ENCODE measurements around the gene CHST11. TPM values are rescaled to one million over a fixed set of nuclear protein-coding genes. Genes with fewer than 3 reads are reported as not detected.

Gene CHST11
- total RNA-seq, 1 experiment from 2014 or later = 1.1 TPM

- Histone ChIP-seq H3K27me3 (replicated peaks; ENCODE audit: insufficient read depth, low read depth, low read length, poor library complexity) (no peaks in the 10 kb centered on the region), H3K4me3 (ENCODE audit: low read depth, low read length, poor library complexity, severe bottlenecking) (no peak overlapping the region), H3K36me3 (ENCODE audit: insufficient read depth, low read length, poor library complexity, severe bottlenecking) (no peaks in the 10 kb centered on the region), H3K9me3 (ENCODE audit: low read depth, low read length, poor library complexity, severe bottlenecking) (no peaks in the 10 kb centered on the region), H3K4me1 (ENCODE audit: insufficient read depth, low read length, poor library complexity, severe bottlenecking) (peaks cover 6% of the 10 kb centered on the region), H3K27ac (ENCODE audit: low read depth, low read length, poor library complexity, severe bottlenecking) (no peak overlapping the region)
- TF ChIP-seq CTCF (conservative IDR thresholded peaks at IDR 0.05; ENCODE audit: low read depth, low read length) (no peak), EZH2 (IDR thresholded peaks at IDR 0.05; ENCODE audit: borderline replicate concordance, low read depth, low read length, poor library complexity, severe bottlenecking) (no peak)
- CTCF ChIA-PET = no interaction called here
- no peak for DNase-seq (ENCODE audit: low spot score)
- BruUV-seq (replicated peaks) = no TSS peak
- intact Hi-C loops (cut with micrococcal nuclease; ENCODE audit: unreplicated experiment) = no loop called here
- POLR2A ChIA-PET (ENCODE audit: low non-redundant PET) = no interaction called here
Observed at GRCh38 chr12:104602406-104602805, 145.7 kb downstream of the CHST11 start.

- TF ChIP-seq EZH2 (IDR thresholded peaks at IDR 0.05; ENCODE audit: borderline replicate concordance, low read depth, low read length, poor library complexity, severe bottlenecking) = no peak
- TF ChIP-seq CTCF (conservative IDR thresholded peaks at IDR 0.05; ENCODE audit: low read depth, low read length) = no peak
- Histone ChIP-seq H3K36me3 (ENCODE audit: insufficient read depth, low read length, poor library complexity, severe bottlenecking) (no peaks in the 10 kb centered on the region), H3K9me3 (ENCODE audit: low read depth, low read length, poor library complexity, severe bottlenecking) (no peaks in the 10 kb centered on the region), H3K4me1 (ENCODE audit: insufficient read depth, low read length, poor library complexity, severe bottlenecking) (peaks cover 6% of the 10 kb centered on the region), H3K4me3 (ENCODE audit: low read depth, low read length, poor library complexity, severe bottlenecking) (no peak overlapping the region), H3K27me3 (replicated peaks; ENCODE audit: insufficient read depth, low read depth, low read length, poor library complexity) (no peaks in the 10 kb centered on the region), H3K27ac (ENCODE audit: low read depth, low read length, poor library complexity, severe bottlenecking) (no peak overlapping the region)
- POLR2A ChIA-PET (ENCODE audit: low non-redundant PET) = no interaction called here
- BruUV-seq (replicated peaks) = no TSS peak
- no peak for DNase-seq (ENCODE audit: low spot score)
- CTCF ChIA-PET = no interaction called here
- intact Hi-C loops (cut with micrococcal nuclease; ENCODE audit: unreplicated experiment) = no loop called here
Observed at GRCh38 chr12:104602896-104603295, 146.1 kb downstream of the CHST11 start.

DNA sequence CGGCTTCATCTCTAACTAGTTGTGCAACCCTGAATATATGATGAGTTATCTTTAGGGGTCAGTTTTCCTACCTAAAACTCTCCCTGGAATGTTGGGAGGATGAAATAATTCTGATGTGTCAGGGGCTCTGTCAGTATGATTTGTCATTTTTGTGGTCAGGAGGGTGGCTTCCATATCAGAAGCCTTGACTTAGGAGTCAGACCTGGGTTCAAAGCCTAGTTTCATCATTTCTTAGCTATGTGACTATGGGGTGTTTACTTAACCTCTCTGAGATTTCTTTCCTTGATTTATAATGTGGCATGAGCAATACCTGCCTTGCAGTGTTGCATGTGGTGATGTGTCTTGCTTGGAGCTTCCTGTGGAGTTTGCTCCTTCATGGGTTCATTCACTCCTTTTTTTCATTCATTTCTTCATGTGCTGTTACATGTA is 146.8 kb downstream of the CHST11 start:
- TF ChIP-seq EZH2 (IDR thresholded peaks at IDR 0.05; ENCODE audit: borderline replicate concordance, low read depth, low read length, poor library complexity, severe bottlenecking) = no peak
- no peak for TF ChIP-seq CTCF (conservative IDR thresholded peaks at IDR 0.05; ENCODE audit: low read depth, low read length)
- no peaks in the 10 kb centered on the region for H3K36me3 ChIP-seq (ENCODE audit: insufficient read depth, low read length, poor library complexity, severe bottlenecking)
- no peak for DNase-seq (ENCODE audit: low spot score)
- POLR2A ChIA-PET (ENCODE audit: low non-redundant PET) = no interaction called here
- CTCF ChIA-PET = no interaction called here
- BruUV-seq (replicated peaks) = no TSS peak
- no peak overlapping the region for H3K4me3 ChIP-seq (ENCODE audit: low read depth, low read length, poor library complexity, severe bottlenecking)
- no peak overlapping the region for H3K27ac ChIP-seq (ENCODE audit: low read depth, low read length, poor library complexity, severe bottlenecking)
- peaks cover 6% of the 10 kb centered on the region for H3K4me1 ChIP-seq (ENCODE audit: insufficient read depth, low read length, poor library complexity, severe bottlenecking)
- H3K27me3 ChIP-seq (replicated peaks; ENCODE audit: insufficient read depth, low read depth, low read length, poor library complexity) = no peaks in the 10 kb centered on the region
- no peaks in the 10 kb centered on the region for H3K9me3 ChIP-seq (ENCODE audit: low read depth, low read length, poor library complexity, severe bottlenecking)
- intact Hi-C loops (cut with micrococcal nuclease; ENCODE audit: unreplicated experiment) = no loop called here

Data from A673 (cell line).